HG02981 (cell line): ENCODE measurements around the gene PARD6B.
"Not testable (repeated sequence)": the region's sequence is repeated elsewhere in the genome, so short reads cannot be mapped to it uniquely, and the experiment has no call there.

ENCODE experiments used
- ATAC-seq: cut with Tn5 transposase; IDR thresholded peaks from one replicate; pipeline ENCODE4 v1.9.1; 2021; ENCODE audit warnings: mild to moderate bottlenecking, moderate library complexity; ENCODE audit not compliant: unreplicated experiment

Gene PARD6B

GRCh38 chr20:50794846-50795634, 63.7 kb downstream of the PARD6B start, which contains the start of gene BCAS4:
Gene BCAS4 (plus strand): TSS chr20:50795061. CDS start chr20:50795084, 23 bp downstream.
- ATAC-seq: peak; percentile 66

GRCh38 chr20:50797142-50797541, 65.8 kb downstream of the PARD6B start:
- no peak for ATAC-seq

DNA sequence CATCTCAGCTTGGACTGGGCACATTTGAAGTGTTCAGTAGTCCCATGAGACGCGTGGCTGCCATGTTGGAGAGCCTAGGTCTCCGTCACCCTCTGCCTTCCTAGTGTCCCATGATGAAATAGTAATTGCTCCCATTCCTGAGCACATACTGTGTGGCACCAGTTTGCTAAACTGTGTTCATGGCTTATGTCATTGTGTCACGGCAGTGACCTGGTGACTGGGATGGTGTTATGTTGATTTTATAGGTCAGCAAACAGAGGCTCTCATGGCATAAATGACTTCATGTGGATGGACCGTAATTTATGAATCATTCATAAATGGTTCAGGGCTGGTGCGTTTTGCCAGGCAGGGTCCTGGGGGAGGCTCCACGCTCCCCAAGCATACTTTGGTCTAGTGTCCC, 67.3 kb downstream of the PARD6B start:
- ATAC-seq: no peak

DNA sequence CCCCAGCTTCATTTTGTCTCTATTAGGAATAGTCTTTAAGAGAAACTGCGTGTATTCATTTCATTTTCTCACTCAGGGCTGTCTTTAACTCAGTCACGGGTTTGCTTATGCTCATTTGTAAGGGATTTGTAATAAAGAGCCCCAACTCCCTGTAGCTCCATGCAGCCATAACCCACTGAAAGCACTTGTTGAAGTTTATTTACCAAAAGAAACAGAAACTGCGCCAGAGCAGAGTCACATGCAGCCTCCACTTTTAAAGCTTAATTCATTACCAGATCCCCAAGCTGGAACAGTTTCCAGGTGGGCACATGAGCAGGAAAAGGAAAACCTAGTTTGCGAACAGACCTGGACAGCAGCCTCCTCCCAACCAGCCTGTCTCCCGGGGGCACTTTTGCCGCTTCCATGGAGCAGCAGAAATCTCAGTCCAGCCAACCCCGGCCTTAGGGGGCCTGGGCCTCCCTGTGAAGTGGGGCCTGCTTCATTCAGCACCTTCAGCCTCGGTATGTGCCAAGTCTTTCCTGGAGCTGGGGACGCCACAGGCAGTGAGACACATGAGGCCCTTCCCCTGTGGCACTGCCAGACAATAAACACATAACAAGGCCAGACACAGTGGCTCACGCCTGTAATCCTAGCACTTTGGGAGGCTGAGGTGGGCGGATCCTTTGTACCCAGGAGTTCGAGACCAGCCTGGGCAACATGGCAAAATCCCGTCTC, 68.0 kb downstream of the PARD6B start:
- ATAC-seq: no peak

GRCh38 chr20:50799890-50800550, 68.6 kb downstream of the PARD6B start:
- no peak for ATAC-seq

- not testable (repeated sequence) for ATAC-seq
Observed at GRCh38 chr20:50800986-50801746, 69.8 kb downstream of the PARD6B start.

- ATAC-seq: no peak
Observed at GRCh38 chr20:50801747-50802125, 70.4 kb downstream of the PARD6B start.

DNA sequence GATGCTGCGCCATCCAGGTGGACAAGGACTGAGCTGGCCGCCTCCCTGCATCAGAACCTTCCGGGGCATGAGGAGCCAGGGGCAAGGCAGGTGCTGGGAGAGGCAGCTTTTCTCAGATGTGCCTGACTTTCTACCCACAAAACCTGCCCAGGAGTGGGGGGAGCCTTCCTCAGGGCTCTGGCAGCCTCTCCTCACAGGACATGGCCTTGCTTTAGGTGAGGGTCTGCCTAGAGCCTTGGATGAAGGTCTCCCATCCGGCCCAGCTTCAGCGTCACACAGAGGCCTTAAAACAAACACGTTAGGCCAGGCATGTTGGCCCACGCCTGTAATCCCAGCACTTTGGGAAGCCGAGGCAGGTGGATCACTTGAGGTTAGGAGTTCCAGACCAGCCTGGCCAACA, 70.9 kb downstream of the PARD6B start:
- no peak for ATAC-seq

DNA sequence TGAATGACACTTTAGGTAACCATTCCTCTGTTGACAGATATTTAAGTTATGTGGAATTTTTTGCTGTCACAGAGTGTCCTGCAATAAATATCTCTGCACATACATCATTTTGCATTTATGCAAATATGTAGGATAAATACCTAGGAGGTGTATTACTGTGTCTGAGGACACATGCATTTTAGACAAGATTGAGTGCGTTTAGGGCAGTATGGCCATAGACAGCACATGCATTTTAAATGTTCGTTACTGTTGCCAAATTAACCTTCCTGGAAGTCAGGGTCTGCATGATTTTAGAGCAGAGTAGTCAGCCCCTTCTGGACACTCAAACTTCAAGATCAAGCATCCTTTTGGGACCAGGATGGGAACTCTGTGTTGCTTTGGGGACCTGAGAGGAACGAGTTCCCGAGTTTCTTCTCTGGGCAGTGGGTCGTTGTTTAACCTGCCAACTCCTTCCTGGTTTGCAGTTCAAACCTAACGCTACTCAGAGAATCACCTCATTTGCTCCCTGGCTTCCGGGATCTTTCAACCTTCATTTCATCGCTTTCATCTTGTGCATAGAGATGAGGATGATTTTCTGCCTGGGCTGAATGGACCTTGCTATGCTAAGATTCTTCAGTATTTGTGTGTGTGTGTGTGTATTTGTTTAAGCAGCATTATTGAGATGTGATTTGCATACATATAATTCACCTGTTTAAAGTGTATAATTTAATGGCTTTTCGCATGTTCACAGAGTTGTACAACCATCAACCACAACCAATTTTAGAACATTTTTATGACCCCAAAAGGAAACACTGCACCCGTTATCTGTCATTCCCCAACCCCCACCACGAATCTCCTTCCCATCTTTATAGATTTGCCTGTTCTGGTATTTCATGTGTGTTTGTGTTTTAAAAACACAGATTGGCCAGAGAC, 73.3 kb downstream of the PARD6B start:
- no peak for ATAC-seq

DNA sequence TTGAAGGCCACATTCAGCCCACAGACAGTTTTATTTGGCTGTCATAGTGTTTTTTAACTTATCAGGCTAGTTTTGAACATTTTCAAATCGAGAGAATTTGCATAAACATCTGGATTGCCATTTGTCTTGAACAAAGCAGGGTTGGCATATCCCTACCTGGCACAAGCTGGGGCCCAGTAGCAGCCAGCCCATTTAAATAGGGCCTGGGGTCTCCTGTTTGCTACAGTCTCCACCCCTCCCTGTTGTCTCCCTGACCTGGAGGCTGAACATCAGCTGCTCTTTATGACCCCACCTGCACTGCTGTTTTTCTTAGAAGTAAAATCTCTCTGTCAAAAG, 73.9 kb downstream of the PARD6B start:
- ATAC-seq: no peak

DNA sequence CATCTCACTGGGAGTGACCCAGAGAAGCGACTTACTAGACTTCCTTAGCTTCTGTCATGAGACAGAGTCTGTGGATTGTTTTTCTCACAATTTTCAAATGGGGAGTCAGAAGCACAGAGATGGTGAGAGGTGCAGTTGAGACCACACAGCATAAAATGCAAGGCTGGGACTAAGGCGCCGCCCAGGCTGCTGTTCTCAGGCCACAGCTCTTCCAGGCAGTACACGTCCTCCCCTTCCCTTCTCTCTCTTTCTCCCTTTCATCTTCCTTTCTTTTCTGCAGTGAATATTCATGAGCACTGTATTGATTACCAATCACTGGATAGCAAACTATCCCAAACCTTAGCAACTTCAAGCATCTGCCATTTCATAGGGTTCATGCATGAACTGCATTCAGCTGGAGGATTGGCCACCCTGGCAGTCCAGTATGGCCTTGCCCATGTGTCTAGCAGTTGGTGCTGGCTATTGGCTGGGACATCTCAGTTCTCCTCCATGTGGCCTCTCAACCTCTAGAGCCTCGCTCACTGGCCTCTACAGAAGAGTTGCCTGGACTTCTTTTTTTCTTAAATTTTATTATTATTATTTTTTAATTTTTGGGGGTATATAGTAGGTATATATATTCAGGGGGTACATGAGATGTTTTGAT, 74.9 kb downstream of the PARD6B start:
- ATAC-seq: no peak
